Upper lobe of left lung (tissue), 6 donors: ENCODE results near the gene RAB6D. TPM values are rescaled to one million over a fixed set of nuclear protein-coding genes. Genes with fewer than 3 reads are reported as not detected.
"Not testable (repeated sequence)": the region's sequence is repeated elsewhere in the genome, so short reads cannot be mapped to it uniquely, and the experiment has no call there.

Source experiments
- ATAC-seq, 2 donors: fragments of 200-7000 bp; cut with Tn5 transposase; one replicate each; pipeline ENCODE4 v1.9.1; 2022; ENCODE audit warnings: mild to moderate bottlenecking in 2 of 2, moderate library complexity in 2 of 2; ENCODE audit not compliant: low FRiP score in 2 of 2
- DNase-seq, 2 donors: peaks; one replicate each; pipeline ENCODE4 v3.0.0-alpha.2; 2019 to 2020
- H3K27ac ChIP-seq, 4 donors: fragments of 200-600 bp; sonication (generic); one replicate each; pipeline ENCODE4 v1.5.1; 2016 to 2019
- H3K27me3 ChIP-seq, 4 donors: fragments of 200-600 bp; sonication (generic); one replicate each; pipeline ENCODE4 v1.5.1; 2017 to 2019
- H3K36me3 ChIP-seq, 4 donors: fragments of 200-600 bp; sonication (generic); one replicate each; pipeline ENCODE4 v1.5.1; 2016 to 2019
- H3K4me1 ChIP-seq, 4 donors: fragments of 200-600 bp; sonication (generic); one replicate each; pipeline ENCODE4 v1.5.1; 2018 to 2019
- H3K4me3 ChIP-seq, 4 donors: fragments of 200-600 bp; sonication (generic); one replicate each; pipeline ENCODE4 v1.5.1; 2017 to 2019; ENCODE audit warnings: mild to moderate bottlenecking in 2 of 4, moderate library complexity in 1 of 4
- H3K9me3 ChIP-seq, 4 donors: fragments of 200-600 bp; sonication (generic); one replicate each; pipeline ENCODE4 v1.5.1; 2018 to 2019
- EP300 ChIP-seq, 4 donors: sonication (generic); formaldehyde crosslinking; IDR thresholded peaks; one replicate each; pipeline ENCODE4 v1.5.1; 2017; ENCODE audit warnings: antibody characterized with exemption in 4 of 4, control low read depth in 2 of 4
- POLR2A ChIP-seq, 4 donors: fragments of 450-650 bp; IDR thresholded peaks; one replicate each; pipeline ENCODE4 v1.5.1; 2016 to 2017; ENCODE audit warnings: antibody characterized with exemption in 4 of 4, mild to moderate bottlenecking in 2 of 4
- POLR2AphosphoS5 ChIP-seq, 2 donors: sonication (generic); formaldehyde crosslinking; IDR thresholded peaks; one replicate each; pipeline ENCODE4 v1.5.1; 2017; ENCODE audit warnings: antibody characterized with exemption in 2 of 2
- WGBS, 2 donors: methylation state at CpG; one replicate each; pipeline ENCODE4 v1.1.5; 2017 to 2018; 5-methylcytosine and 5-hydroxymethylcytosine counted together
- total RNA-seq, 6 donors: library from RNA; depleted of rRNA in 4 of 6; stranded (reverse); fragments of >200 nt in 4 of 6; gene quantifications; one replicate each; pipeline versions ENCODE4 v1.1.0 to v1.2.1, GENCODE V29; 2016 to 2021
- TF ChIP-seq, protein P1 (sequence below), 6 experiments: fragments of 450-650 bp in 4 of 6; fragments of 200-600 bp in 2 of 6; sonication (generic) in 2 of 6; IDR thresholded peaks; one replicate each; pipeline ENCODE4 v1.5.1; 2016 to 2019; ENCODE audit warnings: antibody characterized with exemption in 6 of 6
- donor health status: DM: no; HTN: no; CAD: no; lungs with moderate emphysema.
- donor health status: DM: no; HTN: yes; CAD: no; lungs with severe emphysema.

RAB6D gene
- total RNA-seq, 6 donors from 2014 or later: 0.17 TPM; not detected in 5

DNA sequence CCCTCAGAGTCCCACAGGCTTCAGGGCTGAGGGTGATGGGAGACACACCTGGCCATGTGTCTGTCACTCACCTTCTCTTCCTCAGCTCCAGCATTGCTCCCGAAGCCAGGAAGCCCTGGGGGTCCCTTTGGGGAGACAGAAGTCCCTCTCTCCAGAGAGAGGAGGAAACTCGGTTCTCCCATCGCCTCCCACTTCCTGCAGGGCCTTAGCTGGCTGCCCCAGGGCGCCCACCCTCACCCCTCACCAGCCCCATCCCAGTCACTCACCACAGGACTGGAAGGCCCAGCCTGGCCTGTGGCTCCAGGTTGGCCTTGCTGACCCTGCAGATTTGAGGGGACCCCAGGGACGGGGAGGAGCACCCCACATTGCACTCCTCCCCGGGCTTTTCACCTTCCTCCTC lies 2.7 kb upstream of the RAB6D start:
- Histone ChIP-seq H3K27ac (no peak overlapping the region), H3K36me3 (no peaks in the 10 kb centered on the region), H3K9me3 (no peaks in the 10 kb centered on the region), H3K4me1 (peaks cover 0 to 6% (median 2%) of the 10 kb centered on the region in 4 donors), H3K4me3 (no peak overlapping the region), H3K27me3 (peaks cover 0 to 6% (median 2%) of the 10 kb centered on the region in 4 donors)
- TF ChIP-seq POLR2A (IDR thresholded peaks at IDR 0.05) (no peak), EP300 (IDR thresholded peaks at IDR 0.05) (no peak), POLR2AphosphoS5 (IDR thresholded peaks at IDR 0.05) (no peak)
- TF ChIP-seq, protein P1, sequence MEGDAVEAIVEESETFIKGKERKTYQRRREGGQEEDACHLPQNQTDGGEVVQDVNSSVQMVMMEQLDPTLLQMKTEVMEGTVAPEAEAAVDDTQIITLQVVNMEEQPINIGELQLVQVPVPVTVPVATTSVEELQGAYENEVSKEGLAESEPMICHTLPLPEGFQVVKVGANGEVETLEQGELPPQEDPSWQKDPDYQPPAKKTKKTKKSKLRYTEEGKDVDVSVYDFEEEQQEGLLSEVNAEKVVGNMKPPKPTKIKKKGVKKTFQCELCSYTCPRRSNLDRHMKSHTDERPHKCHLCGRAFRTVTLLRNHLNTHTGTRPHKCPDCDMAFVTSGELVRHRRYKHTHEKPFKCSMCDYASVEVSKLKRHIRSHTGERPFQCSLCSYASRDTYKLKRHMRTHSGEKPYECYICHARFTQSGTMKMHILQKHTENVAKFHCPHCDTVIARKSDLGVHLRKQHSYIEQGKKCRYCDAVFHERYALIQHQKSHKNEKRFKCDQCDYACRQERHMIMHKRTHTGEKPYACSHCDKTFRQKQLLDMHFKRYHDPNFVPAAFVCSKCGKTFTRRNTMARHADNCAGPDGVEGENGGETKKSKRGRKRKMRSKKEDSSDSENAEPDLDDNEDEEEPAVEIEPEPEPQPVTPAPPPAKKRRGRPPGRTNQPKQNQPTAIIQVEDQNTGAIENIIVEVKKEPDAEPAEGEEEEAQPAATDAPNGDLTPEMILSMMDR (IDR thresholded peaks at IDR 0.05): no peak
- DNase-seq (peak in 1 of 2 donors; percentile 38), ATAC-seq (peak in 1 of 2 donors; percentile 70)
- WGBS, 2 donors: 69 to 85% methylated on average over 3 to 5 of the region's 6 CpGs

DNA sequence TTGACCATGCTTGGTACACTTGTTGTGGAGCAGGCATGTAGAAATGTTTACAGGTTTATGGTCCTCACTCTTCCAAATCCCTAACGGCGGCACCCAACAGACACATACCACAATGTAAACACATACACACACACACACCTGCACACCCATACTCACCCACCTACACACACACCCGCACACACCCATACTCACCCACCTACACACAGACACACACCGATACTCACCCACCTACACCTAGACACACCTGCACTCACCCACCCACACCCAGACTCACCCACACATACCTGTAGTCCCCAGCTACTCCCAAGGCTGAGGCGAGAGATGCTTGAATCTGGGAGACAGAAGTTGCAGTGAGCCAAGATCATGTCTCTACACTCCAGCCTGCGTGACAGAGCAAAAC lies 1.5 kb upstream of the RAB6D start:
- peaks cover 0 to 6% (median 2%) of the 10 kb centered on the region in 4 donors for H3K27me3 ChIP-seq

DNA sequence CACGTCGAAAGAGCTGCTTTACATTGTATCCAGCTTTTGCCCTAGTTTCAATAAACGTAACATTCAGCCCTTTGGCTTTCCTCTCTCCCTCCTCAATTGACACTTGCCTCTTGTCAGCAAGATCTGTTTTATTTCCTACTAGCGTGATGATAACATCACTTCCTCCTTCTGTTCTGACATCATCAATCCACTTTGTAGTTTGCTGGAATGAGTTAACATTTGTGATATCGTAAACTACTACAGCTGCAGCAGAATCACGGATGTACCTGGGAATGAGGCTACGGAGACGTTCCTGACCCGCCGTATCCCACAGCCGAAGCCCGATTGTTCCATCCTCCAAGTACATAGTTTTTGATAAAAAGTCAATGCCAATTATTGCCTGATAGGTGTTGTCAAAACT lies 755 bp downstream of the RAB6D start:
- not testable (repeated sequence) for H3K4me1 ChIP-seq, H3K4me3 ChIP-seq, H3K9me3 ChIP-seq, H3K36me3 ChIP-seq, ATAC-seq, H3K27me3 ChIP-seq, DNase-seq, H3K27ac ChIP-seq
- 3 to 4% methylated on average over 6 to 7 of the region's 12 CpGs for WGBS, 2 donors

More for the DNA sequence above, 1.5 kb upstream of the RAB6D start:
- Histone ChIP-seq H3K4me1 (peaks cover 0 to 6% (median 2%) of the 10 kb centered on the region in 4 donors), H3K36me3 (no peaks in the 10 kb centered on the region), H3K27ac (no peak overlapping the region), H3K4me3 (no peak overlapping the region), H3K9me3 (no peaks in the 10 kb centered on the region)
- WGBS, 2 donors: 87 to 90% methylated on average over 6 of the region's 6 CpGs
- no peak for DNase-seq
- TF ChIP-seq EP300 (IDR thresholded peaks at IDR 0.05) (no peak), POLR2A (IDR thresholded peaks at IDR 0.05) (no peak), POLR2AphosphoS5 (IDR thresholded peaks at IDR 0.05) (no peak)
- TF ChIP-seq, protein P1 (IDR thresholded peaks at IDR 0.05): no peak
- ATAC-seq: no peak

DNA sequence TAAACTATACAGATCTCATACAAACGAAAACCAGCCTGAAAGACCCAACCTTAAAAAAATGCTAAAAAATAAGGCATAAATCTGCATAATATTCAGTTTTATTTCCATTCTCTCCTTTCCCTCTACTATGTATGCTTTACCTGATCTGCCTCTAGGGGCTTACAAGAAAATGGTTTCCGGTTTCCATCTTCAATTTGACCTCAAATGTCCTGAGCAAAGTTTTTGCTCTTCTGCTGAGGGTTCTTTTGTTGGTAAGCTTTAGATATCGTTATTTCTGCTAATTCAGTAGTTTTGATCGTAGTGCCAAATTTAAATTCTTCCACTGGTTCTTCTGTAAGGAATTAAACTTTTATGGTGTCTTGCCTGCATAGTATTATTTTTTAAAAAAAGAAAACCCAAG lies 2.2 kb downstream of the RAB6D start:
- H3K27me3 ChIP-seq, H3K36me3 ChIP-seq, H3K4me1 ChIP-seq, ATAC-seq, H3K9me3 ChIP-seq, H3K27ac ChIP-seq, DNase-seq, H3K4me3 ChIP-seq: not testable (repeated sequence)
- WGBS, 2 donors: 62 to 63% methylated on average over 4 of the region's 4 CpGs

DNA sequence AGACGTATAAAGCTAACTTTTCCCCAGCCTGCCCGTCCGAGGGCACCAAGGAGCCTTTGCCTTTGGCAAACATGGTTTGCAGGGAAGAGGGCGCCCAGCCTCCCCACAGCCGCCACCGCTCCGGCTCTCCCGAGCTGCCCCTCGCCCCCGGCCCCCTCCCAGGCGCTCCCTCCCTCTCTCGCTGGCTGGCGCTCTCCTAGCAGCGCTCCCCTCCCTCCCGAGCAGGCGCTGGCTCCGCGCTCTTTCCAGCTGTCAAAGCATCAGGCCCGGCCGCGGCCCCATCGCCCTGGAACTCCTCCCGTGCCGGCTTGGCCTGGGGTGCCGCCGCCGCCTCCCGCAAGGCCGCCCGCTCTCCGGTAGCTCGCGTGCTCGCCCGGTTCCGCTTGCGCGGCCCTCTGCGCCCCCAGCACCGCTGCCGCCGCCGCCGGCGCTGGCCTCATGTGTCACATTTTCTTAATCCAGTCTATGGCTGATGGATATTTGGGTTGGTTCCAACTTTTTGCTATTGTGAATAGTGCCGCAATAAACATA lies 10.7 kb downstream of the RAB6D start:
- WGBS, 2 donors: 5 to 38% methylated on average over 1 to 10 of the region's 46 CpGs
- not testable (repeated sequence) for DNase-seq, H3K36me3 ChIP-seq, H3K27me3 ChIP-seq, H3K4me1 ChIP-seq, ATAC-seq, H3K4me3 ChIP-seq, H3K9me3 ChIP-seq, H3K27ac ChIP-seq

DNA sequence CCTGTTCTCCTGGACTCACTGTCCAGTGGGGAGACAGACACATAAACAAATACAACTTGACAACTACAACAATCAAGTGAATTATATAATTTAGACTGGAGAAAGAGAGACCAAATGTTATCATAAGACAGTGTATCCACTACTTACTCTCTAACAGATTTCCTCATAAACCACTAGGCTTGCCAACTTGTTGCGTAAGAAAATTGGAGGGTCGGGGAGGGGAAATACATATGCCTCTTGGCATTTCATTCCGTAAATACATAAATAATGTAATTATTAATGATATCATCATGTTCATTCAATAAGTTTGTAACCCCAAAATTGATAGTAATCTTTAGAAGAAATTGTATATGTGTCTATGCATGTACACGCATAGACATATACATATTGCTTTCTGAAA lies 14.9 kb downstream of the RAB6D start:
- no peak for ATAC-seq
- 64 to 66% methylated on average over 4 of the region's 4 CpGs for WGBS, 2 donors
- TF ChIP-seq EP300 (IDR thresholded peaks at IDR 0.05) (no peak), POLR2A (IDR thresholded peaks at IDR 0.05) (no peak), POLR2AphosphoS5 (IDR thresholded peaks at IDR 0.05) (no peak)
- TF ChIP-seq, protein P1 (IDR thresholded peaks at IDR 0.05): no peak

DNA sequence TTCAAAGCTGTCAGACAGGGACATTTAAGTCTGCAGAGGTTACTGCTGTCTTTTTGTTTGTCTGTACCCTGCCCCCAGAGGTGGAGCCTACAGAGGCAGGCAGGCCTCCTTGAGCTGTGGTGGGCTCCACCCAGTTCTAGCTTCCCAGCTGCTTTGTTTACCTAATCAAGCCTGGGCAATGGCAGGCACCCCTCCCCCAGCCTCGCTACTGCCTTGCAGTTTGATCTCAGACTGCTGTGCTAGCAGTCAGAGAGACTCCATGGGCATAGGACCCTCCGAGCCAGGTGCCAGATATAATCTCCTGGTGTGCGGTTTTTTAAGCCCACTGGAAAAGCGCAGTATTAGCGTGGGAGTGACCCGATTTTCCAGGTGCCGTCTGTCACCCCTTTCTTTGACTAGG lies 16.9 kb downstream of the RAB6D start:
- H3K9me3 ChIP-seq, DNase-seq, H3K4me3 ChIP-seq, H3K27ac ChIP-seq, H3K4me1 ChIP-seq, H3K27me3 ChIP-seq, ATAC-seq, H3K36me3 ChIP-seq: not testable (repeated sequence)
- 66 to 74% methylated on average over 7 of the region's 7 CpGs for WGBS, 2 donors

More for the DNA sequence above, 14.9 kb downstream of the RAB6D start:
- H3K27ac ChIP-seq: no peak overlapping the region
- no peaks in the 10 kb centered on the region for H3K4me1 ChIP-seq
- no peak overlapping the region for H3K4me3 ChIP-seq
- H3K9me3 ChIP-seq: no peaks in the 10 kb centered on the region
- no peaks in the 10 kb centered on the region for H3K36me3 ChIP-seq
- no peaks in the 10 kb centered on the region for H3K27me3 ChIP-seq
- no peak for DNase-seq

DNA sequence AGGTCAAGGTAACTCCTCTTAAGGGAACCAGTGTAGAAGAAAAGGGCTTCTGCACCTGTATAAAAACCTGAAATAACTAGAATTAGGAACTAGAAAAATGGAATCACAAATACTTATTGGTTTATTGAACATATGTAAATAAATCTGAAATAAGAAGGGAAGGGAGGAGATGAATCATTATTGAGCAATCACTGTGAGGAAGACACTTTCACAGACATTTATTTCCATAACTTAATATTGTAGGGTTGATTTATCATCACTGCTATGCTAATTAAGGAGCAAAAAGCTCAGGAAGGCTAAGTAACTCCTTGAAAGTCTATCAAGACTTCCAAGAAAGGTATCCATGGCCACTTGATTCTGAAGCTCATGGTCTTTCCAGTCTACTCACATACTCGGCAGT lies 24.7 kb downstream of the RAB6D start:
- DNase-seq, H3K27me3 ChIP-seq, H3K36me3 ChIP-seq, H3K9me3 ChIP-seq, H3K4me3 ChIP-seq, H3K27ac ChIP-seq, H3K4me1 ChIP-seq, ATAC-seq: not testable (repeated sequence)
- WGBS, 2 donors: 67 to 90% methylated on average over 1 of the region's 1 CpG

DNA sequence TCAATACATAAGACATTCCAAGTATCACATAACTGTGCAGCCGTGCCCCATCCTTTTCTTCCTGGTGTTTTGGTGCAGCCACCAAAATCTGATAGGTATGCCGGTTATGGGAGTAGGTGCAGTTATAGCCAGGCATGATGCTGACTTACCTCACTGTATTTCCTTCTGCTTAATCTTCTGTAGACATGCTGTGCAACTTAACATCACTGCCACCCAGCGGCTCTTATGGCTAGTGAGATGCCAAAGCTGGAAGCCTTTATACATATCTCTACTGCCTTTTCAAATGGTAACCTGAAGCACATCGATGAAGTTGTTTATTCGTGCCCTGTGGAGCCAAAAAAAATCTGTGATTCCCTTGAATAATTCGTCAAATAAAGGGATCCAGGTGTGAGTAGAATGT lies 28.6 kb downstream of the RAB6D start:
- H3K4me1 ChIP-seq, H3K9me3 ChIP-seq, ATAC-seq, H3K27me3 ChIP-seq, H3K27ac ChIP-seq, DNase-seq, H3K4me3 ChIP-seq, H3K36me3 ChIP-seq: not testable (repeated sequence)
- WGBS, 2 donors: 33 to 34% methylated on average over 6 of the region's 6 CpGs

DNA sequence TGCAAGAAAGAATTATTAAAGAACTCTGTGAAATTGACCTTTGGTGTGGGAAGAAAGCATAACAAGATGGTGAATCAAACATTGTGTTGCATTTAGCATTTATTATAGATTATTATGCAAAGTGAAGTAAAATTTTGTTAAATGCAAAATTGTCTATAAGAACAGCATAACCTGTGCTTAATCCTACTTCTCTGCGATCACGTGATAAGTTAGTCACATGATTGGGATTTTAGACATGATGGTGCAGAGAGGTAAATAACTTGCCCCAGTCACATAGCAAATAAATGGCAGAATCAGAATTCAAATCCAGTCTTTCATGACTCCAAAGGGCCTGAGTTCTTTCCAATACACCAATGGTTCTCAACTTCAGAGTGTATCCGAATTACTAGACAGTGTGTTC lies 31.3 kb downstream of the RAB6D start:
- not testable (repeated sequence) for H3K36me3 ChIP-seq, H3K9me3 ChIP-seq, H3K27ac ChIP-seq, H3K27me3 ChIP-seq, H3K4me3 ChIP-seq, ATAC-seq, H3K4me1 ChIP-seq, DNase-seq
- WGBS, 2 donors: 90 to 92% methylated on average over 3 of the region's 3 CpGs
